Motor neuron (in vitro differentiated cells): ENCODE data around the gene KDM5A. TPM values are rescaled to one million over a fixed set of nuclear protein-coding genes. Genes with fewer than 3 reads are reported as not detected.

Experiments
- total RNA-seq, 8 experiments: library from RNA; unstranded; fragments of 300-600 nt; gene quantifications; 2 replicates each; pipeline versions ENCODE4 v1.2.3 to v1.2.4, GENCODE V29; 2022

Gene KDM5A
- total RNA-seq, 8 experiments from 2014 or later = 23.7 to 74.2 (median 42.8) TPM

Other genes with a start within 250 kb of the KDM5A start
- 1 to 10 TPM in 6 of 8 experiments, under 1 TPM in 2; 0.11 to 8.1 (median 3.9) TPM for gene SLC6A12, start 175.2 kb downstream of the KDM5A start, total RNA-seq
- 10 to 100 TPM in 2 of 8 experiments, 1 to 10 TPM in 1, under 1 TPM in 5; 0.38 to 34.6 (median 0.93) TPM for gene SLC6A13, start 126.5 kb downstream of the KDM5A start, total RNA-seq
- gene CCDC77, start 12.3 kb upstream of the KDM5A start, total RNA-seq = 10 to 100 TPM in 5 of 8 experiments, 1 to 10 TPM in 3; 3.7 to 25.3 (median 12.1) TPM
- gene B4GALNT3, start 70.6 kb upstream of the KDM5A start, total RNA-seq = 1 to 10 TPM in 5 of 8 experiments, under 1 TPM in 3; 0.35 to 5.1 (median 1.1) TPM